DND-41 (cell line): Measurements from ENCODE around the gene PRKCA.

Experiments used
- ATAC-seq: fragments of 200-7000 bp; cut with Tn5 transposase; 3 replicates; pipeline ENCODE4 v1.9.1; 2021; ENCODE audit warnings: low read depth; ENCODE audit not compliant: insufficient read depth
- DNase-seq: peaks from one replicate; pipeline ENCODE4 v3.0.0-alpha.2; 2020
- H2AFZ ChIP-seq: 2 replicates; pipeline ENCODE4 v1.6.0; 2012; ENCODE audit warnings: low read depth, low read length
- H3K27ac ChIP-seq: 2 replicates; pipeline ENCODE4 v1.5.1; 2012; ENCODE audit warnings: low read length, inconsistent platforms
- H3K27me3 ChIP-seq: fragments of 200-600 bp; sonication (generic); 2 replicates; pipeline ENCODE4 v1.6.0; 2012; ENCODE audit warnings: low read length, mild to moderate bottlenecking, inconsistent platforms; ENCODE audit not compliant: insufficient read depth, poor library complexity
- H3K36me3 ChIP-seq: 2 replicates; pipeline ENCODE4 v1.5.1; 2012; ENCODE audit warnings: low read length, inconsistent platforms; ENCODE audit not compliant: insufficient read depth
- H3K4me1 ChIP-seq: 2 replicates; pipeline ENCODE4 v1.5.1; 2012; ENCODE audit warnings: mild to moderate bottlenecking, low read length; ENCODE audit not compliant: insufficient read depth
- H3K4me2 ChIP-seq: 2 replicates; pipeline ENCODE4 v1.6.0; 2012; ENCODE audit warnings: mild to moderate bottlenecking, moderate library complexity, low read length, inconsistent platforms; ENCODE audit not compliant: insufficient read depth
- H3K4me3 ChIP-seq, 2 experiments: fragments of 200-600 bp in 1 of 2; shearing (Covaris generic) in 1 of 2; 2 replicates each; pipeline ENCODE4 v1.5.1; 2012 to 2016; ENCODE audit warnings: inconsistent platforms in 2 of 2, low read length in 2 of 2, mild to moderate bottlenecking in 2 of 2, low read depth in 1 of 2, moderate library complexity in 1 of 2
- H3K79me2 ChIP-seq: 2 replicates; pipeline ENCODE4 v1.6.0; 2012; ENCODE audit warnings: low read length, inconsistent platforms; ENCODE audit not compliant: insufficient read depth
- H3K9ac ChIP-seq: 2 replicates; pipeline ENCODE4 v1.6.0; 2012; ENCODE audit warnings: low read depth, mild to moderate bottlenecking, inconsistent platforms, low read length, moderate library complexity
- H3K9me3 ChIP-seq: 2 replicates; pipeline ENCODE4 v1.5.1; 2012; ENCODE audit warnings: low read length, moderate library complexity, mild to moderate bottlenecking, inconsistent platforms; ENCODE audit not compliant: insufficient read depth, severe bottlenecking
- H4K20me1 ChIP-seq: 2 replicates; pipeline ENCODE4 v1.6.0; 2012; ENCODE audit warnings: low read length; ENCODE audit not compliant: insufficient read depth
- CTCF ChIP-seq: IDR thresholded peaks from 2 replicates; pipeline ENCODE4 v1.5.1; 2012; ENCODE audit warnings: borderline replicate concordance, low read length, moderate library complexity, mild to moderate bottlenecking; ENCODE audit not compliant: poor library complexity, severe bottlenecking; ENCODE audit errors: extremely low read depth
- EZH2 ChIP-seq: IDR thresholded peaks from 3 replicates; pipeline ENCODE4 v1.6.1; 2012; ENCODE audit warnings: borderline replicate concordance, low read depth, mild to moderate bottlenecking, moderate library complexity, low read length, inconsistent platforms; ENCODE audit not compliant: severe bottlenecking

PRKCA gene

GRCh38 chr17:66813296-66813695, 510.9 kb downstream of the PRKCA start:
- ATAC-seq, result no peak
- H3K4me2 ChIP-seq, result no peak overlapping the region

GRCh38 chr17:66814026-66814425, 511.6 kb downstream of the PRKCA start:
- DNase-seq (no peak), ATAC-seq (no peak)
- Histone ChIP-seq H3K36me3 (no peaks in the 10 kb centered on the region), H3K27me3 (no peaks in the 10 kb centered on the region), H3K27ac (no peak overlapping the region), H3K4me1 (no peaks in the 10 kb centered on the region), H3K4me2 (no peak overlapping the region), H3K79me2 (no peaks in the 10 kb centered on the region), H3K9ac (no peak overlapping the region), H2AFZ (no peak overlapping the region), H3K4me3 (no peak overlapping the region), H4K20me1 (no peaks in the 10 kb centered on the region), H3K9me3 (no peaks in the 10 kb centered on the region)
- no peak for TF ChIP-seq EZH2
- no peak for TF ChIP-seq CTCF

More at GRCh38 chr17:66813296-66813695, 510.9 kb downstream of the PRKCA start:
- Histone ChIP-seq H3K27ac (no peak overlapping the region), H2AFZ (no peak overlapping the region), H3K79me2 (no peaks in the 10 kb centered on the region), H3K4me1 (no peaks in the 10 kb centered on the region), H3K9me3 (no peaks in the 10 kb centered on the region), H3K36me3 (no peaks in the 10 kb centered on the region), H3K27me3 (no peaks in the 10 kb centered on the region), H3K4me3 (no peak overlapping the region), H3K9ac (no peak overlapping the region), H4K20me1 (no peaks in the 10 kb centered on the region)
- no peak for TF ChIP-seq EZH2
- no peak for TF ChIP-seq CTCF
- DNase-seq, result no peak

GRCh38 chr17:66814570-66814969, 512.2 kb downstream of the PRKCA start:
- Histone ChIP-seq H3K79me2 (no peaks in the 10 kb centered on the region), H3K9me3 (no peaks in the 10 kb centered on the region), H4K20me1 (no peaks in the 10 kb centered on the region), H3K27ac (no peak overlapping the region), H3K4me2 (no peak overlapping the region), H3K27me3 (no peaks in the 10 kb centered on the region), H3K9ac (no peak overlapping the region), H2AFZ (no peak overlapping the region), H3K4me3 (no peak overlapping the region), H3K4me1 (no peaks in the 10 kb centered on the region), H3K36me3 (no peaks in the 10 kb centered on the region)
- no peak for ATAC-seq
- no peak for DNase-seq
- TF ChIP-seq CTCF, result no peak
- TF ChIP-seq EZH2, result no peak

GRCh38 chr17:66817750-66818149, 515.3 kb downstream of the PRKCA start:
- ATAC-seq, result no peak
- TF ChIP-seq EZH2, result no peak
- TF ChIP-seq CTCF, result no peak
- no peaks in the 10 kb centered on the region for H3K27me3 ChIP-seq

More at GRCh38 chr17:66817750-66818149, 515.3 kb downstream of the PRKCA start:
- H3K4me2 ChIP-seq, result no peak overlapping the region
- no peaks in the 10 kb centered on the region for H3K79me2 ChIP-seq
- H3K9ac ChIP-seq, result no peak overlapping the region
- no peaks in the 10 kb centered on the region for H4K20me1 ChIP-seq
- no peaks in the 10 kb centered on the region for H3K9me3 ChIP-seq
- H3K4me1 ChIP-seq, result no peaks in the 10 kb centered on the region
- H3K36me3 ChIP-seq, result no peaks in the 10 kb centered on the region
- H3K27ac ChIP-seq, result no peak overlapping the region
- no peak for DNase-seq
- H2AFZ ChIP-seq, result no peak overlapping the region
- H3K4me3 ChIP-seq, result no peak overlapping the region
